Activated CD4-positive, alpha-beta T cell treated with anti-CD3 and anti-CD28 coated beads, Interleukin-10, Interleukin-2, amounts not matched to agents 100 ng/mL and 50 ng/mL, durations not matched to agents 16 hours and 8 hours (primary cell): ENCODE data around the gene ZNF385B.
"Not testable (repeated sequence)": the region's sequence is repeated elsewhere in the genome, so short reads cannot be mapped to it uniquely, and the experiment has no call there.

Experiments used
- DNase-seq: peaks from one replicate; pipeline ENCODE4 v3.0.0-alpha.2; 2020

ZNF385B gene

GRCh38 chr2:179467960-179468359, 393.5 kb downstream of the ZNF385B start:
- no peak for DNase-seq

DNA sequence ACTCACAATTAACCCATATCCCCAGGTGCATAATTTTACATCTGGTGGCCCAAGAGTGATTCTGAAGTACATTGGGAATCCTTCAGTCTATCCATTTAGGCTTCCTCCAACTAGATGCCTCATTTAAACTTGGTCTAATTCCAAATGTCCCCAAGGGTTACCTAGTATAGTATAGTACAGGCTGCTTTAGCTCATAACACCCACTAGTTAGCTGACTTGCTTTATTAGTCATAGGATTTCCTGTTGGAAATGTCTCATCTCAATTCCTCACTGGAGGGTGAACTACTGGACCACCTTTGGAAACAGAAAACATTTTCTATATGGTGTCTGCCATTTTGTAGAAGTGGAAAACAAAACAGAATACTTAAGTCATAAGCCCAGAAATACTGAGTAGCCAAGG, 394.3 kb downstream of the ZNF385B start:
- DNase-seq: no peak

DNA sequence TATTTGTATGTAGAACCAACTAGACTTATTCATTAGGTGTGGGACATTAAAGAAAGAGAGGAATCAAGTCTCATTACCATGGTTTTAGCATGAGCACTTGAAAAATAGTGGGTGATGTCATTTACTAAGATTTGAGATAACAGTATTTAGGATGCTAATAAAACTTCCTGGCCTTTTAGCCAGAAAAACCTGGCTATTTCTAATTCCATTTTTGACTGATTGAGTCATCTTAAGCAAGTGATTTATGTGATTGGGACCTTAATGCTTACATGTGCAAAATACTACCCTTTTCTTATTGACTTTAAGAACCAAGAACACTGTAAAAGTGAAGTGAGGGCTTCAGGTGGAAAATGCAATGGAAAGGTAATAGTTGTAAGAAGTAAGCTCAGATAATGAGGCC, 400.0 kb downstream of the ZNF385B start:
- DNase-seq: no peak

DNA sequence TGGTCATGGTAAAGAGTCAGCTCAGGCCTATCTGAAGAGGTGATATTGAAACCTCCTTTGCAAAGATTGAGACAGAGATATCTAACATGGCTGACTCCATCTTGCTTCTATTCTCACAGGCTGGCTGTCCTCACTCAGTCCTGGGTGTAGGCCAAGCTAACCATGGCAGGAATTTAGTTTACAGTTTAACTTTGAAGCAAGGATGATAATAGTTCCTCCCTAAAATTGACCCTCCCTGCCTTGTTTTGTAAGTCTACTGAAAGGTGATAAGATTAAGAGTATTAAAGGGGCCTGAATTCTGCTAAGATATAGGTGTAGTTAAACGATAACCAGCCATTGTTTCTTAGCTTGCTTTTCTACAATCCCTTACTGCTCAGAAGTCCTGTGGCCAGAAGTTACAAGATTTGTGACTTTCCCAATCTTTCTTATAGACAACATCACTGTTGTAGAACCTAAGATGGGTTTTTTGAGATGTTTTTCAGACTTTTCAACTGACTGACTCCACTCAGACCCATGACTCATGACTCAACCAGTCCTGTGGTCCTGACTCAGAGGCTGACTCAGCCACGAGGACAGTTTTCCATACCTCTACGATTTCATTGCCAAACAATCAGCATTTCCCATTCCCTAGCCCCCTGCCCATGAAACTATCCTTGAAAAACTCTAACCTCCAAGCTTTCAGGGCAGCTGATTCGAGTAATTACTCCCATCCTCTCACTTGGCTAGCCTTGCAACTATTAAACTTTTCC, 401.1 kb downstream of the ZNF385B start:
- peak; percentile 1 for DNase-seq

DNA sequence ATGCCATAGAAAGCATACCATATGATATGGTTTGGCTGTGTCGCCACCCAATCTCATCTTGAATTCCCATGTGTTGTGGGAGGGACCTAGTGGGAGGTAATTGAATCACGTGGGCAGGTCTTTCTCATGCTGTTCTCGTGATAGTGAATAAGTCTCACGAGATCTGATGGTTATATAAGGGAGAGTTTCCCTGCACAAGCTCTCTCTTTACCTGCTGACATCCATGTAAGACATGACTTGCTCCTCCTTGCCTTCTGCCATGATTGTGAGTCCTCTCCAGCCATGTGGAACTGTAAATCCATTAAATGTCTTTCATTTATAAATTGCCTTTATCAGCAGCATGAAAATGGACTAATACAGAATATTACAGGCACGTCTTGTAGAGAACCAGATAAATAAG, 403.3 kb downstream of the ZNF385B start:
- DNase-seq: not testable (repeated sequence)

DNA sequence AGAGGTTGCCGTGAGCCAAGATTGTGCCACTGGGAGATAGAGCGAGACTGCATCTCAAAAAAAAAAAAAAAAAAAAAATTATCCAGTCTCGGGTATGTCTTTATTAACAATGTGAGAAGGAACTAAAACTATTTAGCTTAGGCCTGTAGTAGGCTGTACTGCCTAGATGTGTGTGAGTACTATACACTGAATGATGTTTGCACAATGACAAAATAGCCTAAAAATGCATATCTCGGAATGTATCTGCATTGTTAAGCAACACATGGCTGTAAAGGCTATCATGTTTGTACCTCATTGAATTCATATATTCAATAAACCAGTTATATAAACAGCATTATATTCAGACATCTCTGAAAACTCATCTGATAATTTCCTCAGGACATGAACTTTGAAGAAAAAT, 405.6 kb downstream of the ZNF385B start:
- no peak for DNase-seq

GRCh38 chr2:179455172-179455524, 406.3 kb downstream of the ZNF385B start:
- DNase-seq: no peak

- no peak for DNase-seq
These were observed 406.8 kb downstream of the ZNF385B start for GRCh38 chr2:179454443-179455171.

GRCh38 chr2:179449010-179449409, 412.4 kb downstream of the ZNF385B start:
- DNase-seq: no peak

DNA sequence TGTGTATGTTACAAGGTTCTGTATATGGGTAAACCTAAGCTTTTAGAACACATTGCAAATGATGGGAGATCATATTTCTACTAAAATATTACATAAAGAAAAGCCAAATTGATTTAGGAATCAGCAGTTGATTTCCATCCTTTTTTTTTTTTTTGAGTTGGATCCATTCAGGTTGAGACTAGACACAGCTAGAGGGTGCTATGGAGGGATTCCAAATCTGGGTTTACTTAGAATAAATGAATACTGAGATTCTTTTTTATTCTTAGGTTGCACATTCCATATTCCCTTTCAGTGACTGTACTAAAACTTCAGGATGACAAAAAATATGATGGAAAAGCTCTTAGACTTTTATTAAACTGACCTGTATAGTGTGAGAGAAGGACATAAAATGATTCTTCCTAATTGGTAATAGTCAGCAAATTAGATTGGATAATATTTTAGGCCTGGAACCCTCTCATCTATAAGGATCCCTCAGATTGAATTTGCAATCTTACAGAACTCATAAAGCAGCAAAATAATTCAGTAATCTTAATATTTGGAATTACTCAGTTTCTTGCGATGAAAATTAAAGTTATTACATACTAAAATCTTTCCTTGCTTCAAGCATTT, 413.5 kb downstream of the ZNF385B start:
- DNase-seq: no peak

DNA sequence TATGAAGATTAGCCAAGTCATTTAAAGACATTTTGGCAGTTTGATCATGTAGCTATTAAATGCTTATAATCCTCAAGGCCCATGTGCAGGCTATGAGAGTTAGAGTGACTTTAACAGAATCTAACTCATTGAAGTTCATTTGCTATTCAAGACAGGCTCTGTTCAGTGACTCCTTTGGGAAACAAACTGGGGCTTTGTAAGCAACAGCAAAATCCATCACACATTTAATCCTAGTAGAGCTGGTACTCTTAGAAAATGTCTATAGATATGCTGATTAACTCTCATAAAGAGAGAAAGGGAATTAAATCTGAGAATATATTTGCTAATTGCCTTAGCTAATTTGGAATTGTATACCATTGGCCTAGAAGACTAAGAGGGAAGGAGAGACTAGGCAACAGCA, 414.0 kb downstream of the ZNF385B start:
- no peak for DNase-seq

DNA sequence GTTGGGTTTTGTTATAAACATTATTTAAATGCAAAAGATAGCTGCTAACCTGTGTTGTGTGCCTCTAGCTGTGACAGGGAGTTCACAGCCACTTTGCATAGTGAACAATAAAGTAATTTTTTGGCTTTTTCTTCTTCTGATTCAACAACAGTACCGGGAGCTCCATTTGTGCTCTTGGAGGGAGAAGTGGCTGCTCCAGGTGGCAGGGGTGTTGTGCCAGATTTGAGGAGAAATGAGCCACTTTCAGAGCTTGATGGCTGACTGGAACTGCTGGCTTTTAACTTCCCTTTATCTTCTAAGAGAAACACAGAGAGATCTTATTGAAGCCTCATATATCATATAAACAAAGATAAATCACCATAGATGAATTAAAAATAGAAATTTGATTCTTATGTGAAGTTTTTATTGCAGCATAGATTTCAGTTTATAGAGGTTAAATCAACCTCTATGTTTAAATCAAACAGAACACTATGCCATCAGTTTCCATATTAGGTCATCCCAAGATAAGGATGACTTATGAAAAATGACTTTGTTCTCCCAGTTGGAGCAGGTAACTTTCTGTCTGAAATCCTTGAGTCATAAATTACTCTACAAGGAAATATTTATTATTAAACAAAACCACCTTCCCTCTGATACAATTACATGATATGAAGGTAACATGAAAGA, 414.8 kb downstream of the ZNF385B start:
- no peak for DNase-seq

GRCh38 chr2:179444056-179444455, 417.4 kb downstream of the ZNF385B start:
- no peak for DNase-seq

- no peak for DNase-seq
These were observed 418.2 kb downstream of the ZNF385B start for GRCh38 chr2:179443180-179443579.

DNA sequence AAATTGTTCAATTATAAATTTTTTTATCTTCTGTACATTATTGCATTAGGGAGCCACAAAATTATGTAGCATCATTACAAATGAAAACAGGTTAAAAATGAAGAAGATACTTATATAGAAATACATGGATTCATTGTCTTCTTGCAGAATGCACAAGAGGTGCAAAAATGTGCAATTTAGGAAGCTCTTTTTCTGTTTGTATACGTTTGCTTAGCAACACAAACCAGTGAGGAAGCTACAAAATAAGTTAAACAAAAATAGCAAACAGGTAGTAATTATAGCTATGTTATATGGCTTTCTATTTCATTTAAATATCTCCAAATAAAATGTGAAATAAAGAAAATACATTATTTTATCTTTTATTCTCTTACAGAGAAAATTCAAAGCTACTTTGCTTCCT, 419.2 kb downstream of the ZNF385B start:
- DNase-seq: no peak

GRCh38 chr2:179441551-179441950, 419.9 kb downstream of the ZNF385B start:
- no peak for DNase-seq

- DNase-seq: peak; percentile 44
These were observed 420.7 kb downstream of the ZNF385B start for GRCh38 chr2:179440642-179441251.

GRCh38 chr2:179438654-179439053, 422.8 kb downstream of the ZNF385B start:
- no peak for DNase-seq

DNA sequence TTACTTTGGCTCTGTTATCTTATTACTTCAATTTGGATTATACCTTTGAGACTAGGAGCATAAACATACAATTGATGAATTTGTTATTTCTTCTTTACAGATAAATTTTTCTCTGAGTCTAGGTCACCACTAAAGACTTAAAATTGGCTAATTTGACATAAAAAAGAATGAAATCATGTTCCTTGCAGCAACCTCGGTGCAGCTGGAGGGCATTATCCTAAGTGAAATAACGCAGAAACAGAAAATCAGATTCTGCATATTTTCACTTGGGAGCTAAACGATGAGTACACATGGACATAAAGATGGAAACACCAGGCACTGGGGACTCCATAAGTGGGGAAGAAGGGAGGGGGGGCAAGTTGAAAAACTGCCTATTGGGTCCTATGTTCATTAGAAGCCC, 424.0 kb downstream of the ZNF385B start:
- DNase-seq: no peak

GRCh38 chr2:179435566-179435965, 425.8 kb downstream of the ZNF385B start:
- no peak for DNase-seq

- DNase-seq: no peak
These were observed 426.4 kb downstream of the ZNF385B start for GRCh38 chr2:179435000-179435399.

DNA sequence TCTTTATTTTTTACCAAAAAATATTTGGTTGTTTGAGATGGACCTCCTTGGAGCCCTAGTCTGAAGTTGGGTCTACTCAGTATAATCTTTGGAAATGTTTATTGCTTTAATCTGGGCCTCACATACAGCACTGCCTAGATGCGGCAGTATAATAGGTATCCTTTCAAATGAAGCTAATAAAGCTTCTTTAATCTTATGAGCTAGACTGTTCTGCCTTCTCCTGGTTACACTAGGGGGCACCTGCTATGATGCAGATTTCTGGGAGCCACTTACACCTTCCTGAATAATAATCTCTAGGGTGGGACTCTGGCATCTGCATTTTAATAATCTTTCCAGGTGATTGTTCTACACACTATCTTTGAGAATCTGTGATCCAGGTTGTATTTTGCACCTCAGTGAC, 427.1 kb downstream of the ZNF385B start:
- DNase-seq: no peak

- no peak for DNase-seq
These were observed 428.7 kb downstream of the ZNF385B start for GRCh38 chr2:179432751-179433150.
